Caco-2 (cell line): ENCODE data around the gene COX6A2. TPM values are rescaled to one million over a fixed set of nuclear protein-coding genes. Genes with fewer than 3 reads are reported as not detected.

ENCODE experiments used
- BruUV-seq: library from RNA; stranded (reverse); fragments of 400-500 nt; replicated peaks from 2 replicates; lab custom pipeline; 2021; lab: Mats Ljungman, UMichigan
- CTCF ChIA-PET: fragments of 300-600 bp; sonication (Branson Sonifier 250); formaldehyde crosslinking; loops from one replicate; lab custom pipeline; 2022; ENCODE audit warnings: antibody characterized with exemption; lab: Charles Lee
- POLR2A ChIA-PET: fragments of 300-600 bp; sonication (Branson Sonifier 250); formaldehyde crosslinking; loops from one replicate; lab custom pipeline; 2022; ENCODE audit warnings: antibody characterized with exemption; lab: Charles Lee
- DNase-seq, 2 experiments: peaks; one replicate each; pipeline versions ENCODE4 v3.0.0 to v3.0.0-alpha.2; 2020 to 2022
- H3K27me3 ChIP-seq: replicated peaks from 2 replicates; pipeline ENCODE4 v1.6.0; 2011; ENCODE audit warnings: low read length; ENCODE audit not compliant: control insufficient read depth, insufficient read depth
- H3K36me3 ChIP-seq: 2 replicates; pipeline ENCODE4 v1.5.1; 2011; ENCODE audit warnings: low read length; ENCODE audit not compliant: control insufficient read depth, insufficient read depth
- H3K4me1 ChIP-seq: fragments of 250-450 bp; sonication (Bioruptor Pico); 2 replicates; pipeline ENCODE4 v1.5.1; 2020; ENCODE audit warnings: mild to moderate bottlenecking
- H3K4me3 ChIP-seq: 2 replicates; pipeline ENCODE4 v1.5.1; 2011; ENCODE audit warnings: low read depth, mild to moderate bottlenecking, control low read depth, low read length
- H3K9me3 ChIP-seq: fragments of 250-450 bp; sonication (Bioruptor Pico); 2 replicates; pipeline ENCODE4 v1.5.1; 2020; ENCODE audit warnings: mild to moderate bottlenecking, moderate library complexity
- H3K27ac Mint-ChIP-seq: one replicate; pipeline ENCODE4 v1.8.0; 2022; ENCODE audit warnings: mixed read lengths; ENCODE audit not compliant: unreplicated experiment
- H3K27me3 Mint-ChIP-seq: one replicate; pipeline ENCODE4 v1.8.0; 2022; ENCODE audit warnings: mixed read lengths; ENCODE audit not compliant: insufficient read depth, unreplicated experiment
- H3K36me3 Mint-ChIP-seq: one replicate; pipeline ENCODE4 v1.8.0; 2022; ENCODE audit warnings: mild to moderate bottlenecking, mixed read lengths; ENCODE audit not compliant: insufficient read depth, unreplicated experiment
- H3K4me1 Mint-ChIP-seq: one replicate; pipeline ENCODE4 v1.8.0; 2022; ENCODE audit warnings: low read depth, mixed read lengths; ENCODE audit not compliant: unreplicated experiment
- H3K4me3 Mint-ChIP-seq: one replicate; pipeline ENCODE4 v1.8.0; 2022; ENCODE audit warnings: mild to moderate bottlenecking, moderate library complexity, mixed read lengths; ENCODE audit not compliant: unreplicated experiment
- H3K9me3 Mint-ChIP-seq: one replicate; pipeline ENCODE4 v1.8.0; 2022; ENCODE audit warnings: mixed read lengths; ENCODE audit not compliant: unreplicated experiment
- CTCF ChIP-seq, 2 experiments: fragments of 200-600 bp in 1 of 2; IDR thresholded peaks; 1 replicate in 1 of 2; 2 replicates in 1 of 2; pipeline versions ENCODE4 v1.5.1 to v1.8.0; 2011 to 2022; ENCODE audit warnings: antibody characterized with exemption in 1 of 2, control low read depth in 1 of 2, inconsistent platforms in 1 of 2, low read depth in 1 of 2, low read length in 1 of 2, mild to moderate bottlenecking in 1 of 2, moderate library complexity in 1 of 2; ENCODE audit not compliant: insufficient read depth in 1 of 2, severe bottlenecking in 1 of 2, unreplicated experiment in 1 of 2
- intact Hi-C: fragments of 100-400 bp; cut with micrococcal nuclease; formaldehyde crosslinking; loops from one replicate; pipeline ENCODE4 v1.10.0; 2022; ENCODE audit not compliant: unreplicated experiment
- total RNA-seq: library from RNA; stranded (reverse); gene quantifications from 2 replicates; pipeline ENCODE4 v1.2.3, GENCODE V29; 2022

The COX6A2 gene
- total RNA-seq, 1 experiment from 2014 or later = not detected

GRCh38 chr16:31466381-31466841 lies 38.3 kb upstream of the COX6A2 start:
- Mint-ChIP-seq H3K27ac (no peak overlapping the region), H3K9me3 (no peaks in the 10 kb centered on the region), H3K36me3 (peaks cover 32% of the 10 kb centered on the region), H3K4me1 (peaks cover 4% of the 10 kb centered on the region), H3K4me3 (no peak overlapping the region), H3K27me3 (no peaks in the 10 kb centered on the region)
- ChIA-PET CTCF (no interaction called here), POLR2A (no interaction called here)
- no peak for TF ChIP-seq CTCF (IDR thresholded peaks at IDR 0.05; ENCODE audit: insufficient read depth in 1 of 2, low read depth in 1 of 2, low read length in 1 of 2, severe bottlenecking in 1 of 2, unreplicated experiment in 1 of 2)
- no peaks in the 10 kb centered on the region; the same call in 1 of the 2 replicates for H3K4me1 ChIP-seq
- no peaks in the 10 kb centered on the region for H3K9me3 ChIP-seq
- BruUV-seq = no TSS peak
- DNase-seq = no peak
- no peak overlapping the region for H3K4me3 ChIP-seq
- peaks cover 1% of the 10 kb centered on the region; the same call in 1 of the 2 replicates for H3K36me3 ChIP-seq
- intact Hi-C loops = no loop called here
- H3K27me3 ChIP-seq = no peaks in the 10 kb centered on the region

GRCh38 chr16:31465788-31466370 lies 37.7 kb upstream of the COX6A2 start:
- H3K27ac Mint-ChIP-seq = no peak overlapping the region
- H3K4me1 Mint-ChIP-seq = no peaks in the 10 kb centered on the region
- no peaks in the 10 kb centered on the region for H3K9me3 ChIP-seq
- peaks cover 32% of the 10 kb centered on the region for H3K36me3 Mint-ChIP-seq
- TF ChIP-seq CTCF (IDR thresholded peaks at IDR 0.05; ENCODE audit: insufficient read depth in 1 of 2, low read depth in 1 of 2, low read length in 1 of 2, severe bottlenecking in 1 of 2, unreplicated experiment in 1 of 2) = no peak
- H3K27me3 ChIP-seq = no peaks in the 10 kb centered on the region
- H3K9me3 Mint-ChIP-seq = no peaks in the 10 kb centered on the region
- ChIA-PET POLR2A (no interaction called here), CTCF (no interaction called here)
- H3K4me1 ChIP-seq = no peaks in the 10 kb centered on the region
- H3K36me3 ChIP-seq = peaks cover 1% of the 10 kb centered on the region; the same call in 1 of the 2 replicates
- H3K4me3 Mint-ChIP-seq = no peak overlapping the region
- no peak overlapping the region for H3K4me3 ChIP-seq
- no peaks in the 10 kb centered on the region for H3K27me3 Mint-ChIP-seq
- no peak for DNase-seq
- BruUV-seq = no TSS peak
- intact Hi-C loops = no loop called here

- ChIA-PET POLR2A (no interaction called here), CTCF (no interaction called here)
- no peak for DNase-seq
- intact Hi-C loops = no loop called here
- no peak overlapping the region for H3K27ac Mint-ChIP-seq
- H3K36me3 ChIP-seq = peaks cover 1% of the 10 kb centered on the region; the same call in 1 of the 2 replicates
- no TSS peak for BruUV-seq
- H3K4me3 Mint-ChIP-seq = no peak overlapping the region
- no peaks in the 10 kb centered on the region for H3K9me3 ChIP-seq
- no peaks in the 10 kb centered on the region for H3K27me3 ChIP-seq
- no peak for TF ChIP-seq CTCF (IDR thresholded peaks at IDR 0.05; ENCODE audit: insufficient read depth in 1 of 2, low read depth in 1 of 2, low read length in 1 of 2, severe bottlenecking in 1 of 2, unreplicated experiment in 1 of 2)
- H3K4me3 ChIP-seq = no peak overlapping the region
- H3K4me1 ChIP-seq = peaks cover 6% of the 10 kb centered on the region; the same call in 1 of the 2 replicates
- peaks cover 6% of the 10 kb centered on the region for H3K4me1 Mint-ChIP-seq
- peaks cover 32% of the 10 kb centered on the region for H3K36me3 Mint-ChIP-seq
- H3K27me3 Mint-ChIP-seq = no peaks in the 10 kb centered on the region
- H3K9me3 Mint-ChIP-seq = no peaks in the 10 kb centered on the region
Observed at GRCh38 chr16:31464781-31465260, 36.7 kb upstream of the COX6A2 start.
